NCI-H2081 treated with DMSO at 0.1 percent for 48 hours (cell line): ENCODE data around the gene BUB3.
"Not testable (repeated sequence)": the region's sequence is repeated elsewhere in the genome, so short reads cannot be mapped to it uniquely, and the experiment has no call there.

Source experiments
- DNase-seq: peaks from one replicate; lab custom pipeline; 2025; lab: John Stamatoyannopoulos, UW

BUB3 gene

GRCh38 chr10:123154711-123155505 is 706 bp downstream of the BUB3 start:
- DNase-seq: no peak

DNA sequence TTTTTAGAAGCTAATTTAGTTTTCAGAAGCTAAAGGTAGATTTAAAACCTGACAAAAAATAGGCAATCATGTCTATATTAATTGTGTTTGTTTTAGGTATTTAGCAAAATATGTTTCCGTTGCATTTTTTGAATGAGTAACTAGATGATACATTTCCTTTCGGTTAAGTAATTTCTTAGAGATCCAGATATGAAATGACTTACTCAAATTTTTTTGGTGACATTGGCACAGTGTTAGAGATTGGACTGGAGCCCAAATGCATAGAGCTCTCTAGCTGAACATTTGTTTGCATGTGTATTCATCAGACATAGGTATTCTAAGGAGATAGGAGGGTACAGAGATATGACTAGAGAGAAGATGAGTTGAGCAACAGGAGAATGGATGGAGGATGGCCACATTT is 1.9 kb downstream of the BUB3 start:
- no peak for DNase-seq

GRCh38 chr10:123157210-123157609 is 3.0 kb downstream of the BUB3 start:
- DNase-seq: no peak

GRCh38 chr10:123158682-123159081 is 4.5 kb downstream of the BUB3 start:
- no peak for DNase-seq

DNA sequence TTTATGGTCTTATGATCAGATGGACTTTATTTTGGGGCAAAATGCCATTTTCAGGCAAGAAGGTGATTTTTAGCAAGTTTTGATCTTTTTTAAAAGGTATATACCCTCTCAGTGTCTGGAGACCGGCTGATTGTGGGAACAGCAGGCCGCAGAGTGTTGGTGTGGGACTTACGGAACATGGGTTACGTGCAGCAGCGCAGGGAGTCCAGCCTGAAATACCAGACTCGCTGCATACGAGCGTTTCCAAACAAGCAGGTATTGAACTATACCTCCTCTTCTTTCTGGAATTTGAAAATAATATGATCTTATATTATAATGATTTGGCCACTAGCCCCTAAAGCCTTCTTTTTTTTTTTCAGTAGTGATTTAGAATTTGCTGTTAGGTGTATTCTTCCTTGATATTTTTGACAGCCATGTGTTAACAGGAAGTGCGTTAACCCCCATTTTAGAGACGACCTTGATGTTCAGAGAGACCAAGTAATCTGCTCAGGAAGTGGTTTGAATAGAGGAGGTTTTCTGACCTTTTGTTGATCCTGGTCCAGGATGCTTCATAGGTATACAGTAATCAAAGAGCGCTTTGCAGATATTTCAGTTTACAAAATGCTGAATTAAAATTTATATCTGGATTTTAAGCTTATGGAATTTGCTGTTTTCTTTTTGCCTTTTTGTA is 6.2 kb downstream of the BUB3 start:
- no peak for DNase-seq

- no peak for DNase-seq
These were observed 10.1 kb downstream of the BUB3 start for GRCh38 chr10:123164319-123164718.

GRCh38 chr10:123165445-123166072 is 11.4 kb downstream of the BUB3 start:
- DNase-seq: no peak

DNA sequence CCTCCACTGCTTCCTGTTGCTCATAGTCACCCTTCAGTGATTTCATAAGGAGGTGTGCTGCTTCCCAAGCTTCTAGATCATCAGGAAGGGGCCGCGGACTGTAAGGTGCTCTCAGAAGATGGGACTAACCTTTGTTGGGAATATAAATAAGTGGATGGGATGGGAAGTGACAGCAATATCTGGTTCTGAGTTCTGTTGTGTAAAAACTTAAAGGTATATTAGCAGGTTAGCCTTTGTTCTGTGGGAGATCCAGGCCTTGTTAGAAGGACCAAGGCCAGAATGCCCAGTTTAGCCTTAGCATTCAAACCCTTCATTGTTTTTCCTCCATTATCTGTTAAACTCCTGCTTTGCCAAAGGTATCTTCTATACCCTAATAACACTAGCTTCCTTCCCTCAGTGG is 12.4 kb downstream of the BUB3 start:
- no peak for DNase-seq

DNA sequence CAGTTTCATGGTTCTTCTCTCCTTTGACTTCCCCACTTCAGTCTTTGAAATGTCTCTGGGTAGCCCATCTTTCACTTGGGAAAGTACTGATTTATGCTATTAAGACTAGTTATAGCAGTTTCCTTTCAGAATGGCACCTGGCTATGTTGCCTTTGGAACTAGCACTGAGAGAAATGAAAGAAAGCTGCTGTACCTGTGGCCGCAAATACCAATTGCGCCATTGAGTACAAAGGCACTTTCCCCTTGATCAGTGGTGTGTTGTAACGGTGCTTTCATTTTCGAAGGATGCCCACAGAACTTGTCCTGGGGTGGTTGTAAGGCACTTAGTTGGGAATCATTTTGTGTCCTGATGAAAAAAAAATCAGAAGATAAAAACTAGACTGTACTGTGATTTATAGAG is 16.8 kb downstream of the BUB3 start:
- DNase-seq: no peak

- DNase-seq: not testable (repeated sequence)
These were observed 17.4 kb downstream of the BUB3 start for GRCh38 chr10:123171616-123172015.

- DNase-seq: no peak
These were observed 21.5 kb downstream of the BUB3 start for GRCh38 chr10:123175389-123176387.

DNA sequence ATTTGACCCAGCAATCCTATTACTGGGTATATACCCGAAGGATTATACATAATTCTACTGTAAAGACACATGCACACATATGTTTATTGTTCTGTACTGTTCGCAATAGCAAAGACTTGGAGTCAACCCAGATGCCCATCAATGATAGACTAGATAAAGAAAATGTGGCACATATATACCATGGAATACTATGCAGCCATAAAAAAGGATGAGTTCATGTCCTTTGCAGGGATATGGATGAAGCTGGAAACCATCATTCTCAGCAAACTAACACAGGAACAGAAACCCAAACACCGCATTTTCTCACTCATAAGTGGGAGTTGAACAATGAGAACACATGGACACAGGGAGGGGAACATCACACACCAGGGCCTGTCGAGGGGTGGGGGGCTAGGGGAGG is 24.2 kb downstream of the BUB3 start:
- DNase-seq: not testable (repeated sequence)

DNA sequence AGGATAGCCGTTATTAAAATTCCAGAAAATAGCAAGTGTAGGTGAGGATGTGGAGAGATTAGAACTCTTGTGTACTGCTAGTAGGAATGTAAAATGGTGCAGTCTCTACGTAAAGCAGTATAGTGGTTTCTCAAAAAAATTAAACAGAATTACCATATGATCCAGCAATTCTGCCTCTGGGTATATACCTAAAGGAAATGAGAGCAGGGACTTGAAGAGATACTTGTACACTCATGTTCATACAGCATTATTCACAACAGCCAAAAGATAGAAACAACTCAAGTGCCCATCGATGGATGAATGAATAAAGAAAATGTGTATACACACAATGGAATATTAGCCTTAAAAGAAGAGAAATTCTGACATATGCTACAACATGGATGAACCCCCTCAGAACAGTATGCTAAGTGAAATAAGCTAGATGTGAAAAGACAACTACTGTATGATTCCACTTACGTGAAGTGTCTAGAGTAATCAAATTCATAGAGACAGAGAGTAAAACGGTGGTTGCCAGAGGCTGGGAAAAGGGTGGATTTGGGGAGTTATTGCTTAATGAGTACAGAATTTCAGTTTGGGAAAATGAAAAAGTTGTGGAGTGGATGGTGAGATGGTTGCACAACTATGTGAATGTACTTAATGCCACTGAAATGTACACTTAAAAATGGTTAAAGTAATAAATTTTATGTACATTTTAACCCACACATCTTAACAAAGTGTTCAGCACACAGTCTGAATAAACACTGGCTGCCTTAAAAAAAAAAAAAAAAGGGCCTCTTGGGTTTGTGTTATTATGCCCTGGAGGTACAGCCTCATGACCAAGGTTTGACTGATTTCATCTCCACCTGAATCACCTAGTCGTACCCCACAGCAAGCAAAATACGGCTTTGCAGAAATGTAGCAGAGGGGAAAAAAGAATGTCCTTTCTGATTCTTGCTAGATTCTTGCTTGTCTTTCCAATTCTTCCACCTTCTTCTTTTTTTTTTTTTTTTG is 26.2 kb downstream of the BUB3 start:
- no peak for DNase-seq

DNA sequence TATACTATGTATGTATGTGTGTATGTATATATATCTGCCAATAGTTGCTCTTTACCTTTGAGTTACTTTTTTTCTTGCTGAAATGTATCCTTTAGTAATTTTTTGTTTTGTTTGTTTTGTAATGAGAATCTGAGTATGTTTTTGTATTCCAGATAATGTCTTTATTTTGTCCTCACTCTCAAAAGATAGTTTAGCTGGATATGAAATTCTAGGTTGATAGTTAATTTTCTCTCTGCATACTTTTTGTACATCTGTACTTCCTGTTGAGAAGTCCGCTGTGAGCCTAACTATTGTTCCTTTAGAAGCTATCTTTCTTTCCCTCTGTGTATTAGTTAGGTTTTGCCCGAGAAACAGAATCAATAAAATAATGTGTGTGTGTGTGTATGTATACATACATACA is 29.5 kb downstream of the BUB3 start:
- no peak for DNase-seq

GRCh38 chr10:123187781-123188180 is 33.6 kb downstream of the BUB3 start:
- no peak for DNase-seq

- DNase-seq: no peak
These were observed 37.7 kb downstream of the BUB3 start for GRCh38 chr10:123191886-123192285.

GRCh38 chr10:123194056-123194455 is 39.9 kb downstream of the BUB3 start:
- no peak for DNase-seq

DNA sequence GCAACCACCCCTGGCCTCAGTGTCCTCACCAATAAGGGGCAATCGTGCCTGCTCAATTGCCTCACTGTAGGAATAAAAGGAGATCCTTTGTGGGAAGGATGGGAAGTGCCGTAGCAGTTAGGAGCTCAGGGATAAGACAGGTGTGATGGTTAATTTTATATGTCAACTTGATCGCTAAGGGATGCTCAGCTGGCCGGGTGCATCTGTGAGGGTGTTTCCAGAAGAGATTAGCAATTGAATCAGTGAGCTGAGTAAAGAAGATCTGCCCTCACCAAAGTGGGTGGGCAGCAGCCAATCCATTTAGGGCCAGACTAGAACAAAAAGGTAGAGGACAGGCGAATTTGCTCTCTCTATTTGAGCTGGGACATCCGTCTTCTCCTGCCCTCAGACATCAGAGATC is 46.3 kb downstream of the BUB3 start:
- no peak for DNase-seq

- no peak for DNase-seq
These were observed 48.3 kb downstream of the BUB3 start for GRCh38 chr10:123202506-123202905.

- no peak for DNase-seq
These were observed 49.4 kb downstream of the BUB3 start for GRCh38 chr10:123203393-123204126.
